Epithelial cell of esophagus (primary cell): Measurements from ENCODE around the gene COPG1.

ENCODE experiments used
- DNase-seq: peaks from one replicate; pipeline ENCODE4 v3.0.0; 2010; ENCODE audit warnings: low read depth
- H3K4me3 ChIP-seq: 2 replicates; pipeline ENCODE4 v1.5.1; 2011; ENCODE audit warnings: mild to moderate bottlenecking, low read length, control low read depth
- TF ChIP-seq, protein P1 (sequence below): IDR thresholded peaks from 2 replicates; pipeline ENCODE4 v1.5.1; 2011; ENCODE audit warnings: low read depth, mild to moderate bottlenecking, low read length, control low read depth, inconsistent platforms; ENCODE audit not compliant: insufficient read depth; ENCODE audit errors: missing control alignments

Gene COPG1

GRCh38 chr3:129311054-129311902 lies 61.9 kb downstream of the COPG1 start:
- DNase-seq: no peak
- no peak overlapping the region for H3K4me3 ChIP-seq
- TF ChIP-seq, protein P1, sequence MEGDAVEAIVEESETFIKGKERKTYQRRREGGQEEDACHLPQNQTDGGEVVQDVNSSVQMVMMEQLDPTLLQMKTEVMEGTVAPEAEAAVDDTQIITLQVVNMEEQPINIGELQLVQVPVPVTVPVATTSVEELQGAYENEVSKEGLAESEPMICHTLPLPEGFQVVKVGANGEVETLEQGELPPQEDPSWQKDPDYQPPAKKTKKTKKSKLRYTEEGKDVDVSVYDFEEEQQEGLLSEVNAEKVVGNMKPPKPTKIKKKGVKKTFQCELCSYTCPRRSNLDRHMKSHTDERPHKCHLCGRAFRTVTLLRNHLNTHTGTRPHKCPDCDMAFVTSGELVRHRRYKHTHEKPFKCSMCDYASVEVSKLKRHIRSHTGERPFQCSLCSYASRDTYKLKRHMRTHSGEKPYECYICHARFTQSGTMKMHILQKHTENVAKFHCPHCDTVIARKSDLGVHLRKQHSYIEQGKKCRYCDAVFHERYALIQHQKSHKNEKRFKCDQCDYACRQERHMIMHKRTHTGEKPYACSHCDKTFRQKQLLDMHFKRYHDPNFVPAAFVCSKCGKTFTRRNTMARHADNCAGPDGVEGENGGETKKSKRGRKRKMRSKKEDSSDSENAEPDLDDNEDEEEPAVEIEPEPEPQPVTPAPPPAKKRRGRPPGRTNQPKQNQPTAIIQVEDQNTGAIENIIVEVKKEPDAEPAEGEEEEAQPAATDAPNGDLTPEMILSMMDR: no peak

- TF ChIP-seq, protein P1: no peak
- DNase-seq: no peak
Measured at GRCh38 chr3:129312021-129312639, 62.7 kb downstream of the COPG1 start.

DNA sequence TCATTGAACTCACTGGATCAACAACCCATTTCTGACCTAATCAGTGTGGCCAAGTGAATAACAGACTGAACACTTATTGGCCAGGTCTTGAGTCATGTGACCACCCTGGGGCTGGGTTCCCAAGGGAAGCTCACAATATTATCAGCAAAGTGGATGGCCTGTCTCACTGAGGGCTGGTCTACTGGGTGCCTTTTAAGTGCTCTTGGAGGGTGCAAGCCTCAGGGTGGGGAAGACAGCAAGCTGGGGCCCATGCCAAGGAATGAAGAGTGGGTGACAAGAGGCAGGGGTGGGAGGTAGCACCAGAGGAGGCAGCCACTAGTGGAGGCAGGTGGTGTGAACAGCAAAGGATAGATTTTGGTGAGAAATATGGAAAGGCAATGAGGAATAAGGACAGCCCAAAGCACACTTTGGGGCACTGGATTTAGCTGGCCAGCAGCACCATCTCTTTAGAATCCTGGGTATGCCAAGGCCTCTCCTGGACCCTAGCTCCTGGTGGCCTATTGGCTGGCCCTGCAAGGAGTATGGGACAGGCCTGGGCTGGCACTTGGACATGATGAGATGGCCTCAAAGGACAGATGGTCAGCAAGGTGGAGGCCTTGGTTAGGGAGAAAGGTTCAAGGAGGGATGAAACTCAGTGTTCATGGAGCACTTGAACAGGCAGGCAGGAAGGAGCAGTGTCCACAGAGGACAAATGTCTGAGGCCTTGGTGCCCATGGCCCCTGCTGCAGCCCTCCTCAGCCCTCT lies 63.4 kb downstream of the COPG1 start:
- DNase-seq: peak; percentile 17
- TF ChIP-seq, protein P1: peak; percentile 47
- H3K4me3 ChIP-seq: no peak overlapping the region

More at GRCh38 chr3:129312021-129312639, 62.7 kb downstream of the COPG1 start:
- H3K4me3 ChIP-seq: no peak overlapping the region

DNA sequence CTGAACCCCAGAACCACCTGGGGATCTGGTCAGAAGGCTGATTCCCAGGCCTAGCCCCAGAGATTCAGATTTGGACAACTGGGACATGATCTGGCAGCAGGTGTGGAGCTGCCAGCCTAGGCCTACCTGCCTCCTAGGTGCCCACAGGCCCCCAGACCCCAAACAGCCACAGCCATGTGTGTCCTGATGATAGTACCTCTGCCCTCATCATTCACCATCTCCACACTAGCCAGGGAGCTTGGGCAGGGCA lies 63.9 kb downstream of the COPG1 start:
- no peak overlapping the region for H3K4me3 ChIP-seq
- TF ChIP-seq, protein P1: no peak
- no peak for DNase-seq

- TF ChIP-seq, protein P1: no peak
- H3K4me3 ChIP-seq: peak overlapping the region; percentile 84
- DNase-seq: peak; percentile 20
Measured at GRCh38 chr3:129313665-129314385, 64.4 kb downstream of the COPG1 start.

GRCh38 chr3:129314386-129315222 lies 65.2 kb downstream of the COPG1 start:
- peak; percentile 71 for DNase-seq
- TF ChIP-seq, protein P1: no peak
- H3K4me3 ChIP-seq: peak overlapping the region; percentile 84
